Aorta (tissue), 5 donors: Measurements from ENCODE around the gene ELL. TPM values are rescaled to one million over a fixed set of nuclear protein-coding genes. Genes with fewer than 3 reads are reported as not detected.

Source experiments
- ATAC-seq: fragments of 200-7000 bp; cut with Tn5 transposase; one replicate; pipeline ENCODE4 v1.9.1; 2022; ENCODE audit warnings: moderate library complexity; ENCODE audit not compliant: low FRiP score
- DNase-seq, 2 donors: peaks; one replicate each; pipeline ENCODE4 v3.0.0-alpha.2; 2020
- H3K27ac ChIP-seq, 2 donors: one replicate each; pipeline ENCODE4 v1.5.1; 2013; ENCODE audit warnings: low read length in 2 of 2, mild to moderate bottlenecking in 2 of 2, moderate library complexity in 2 of 2, control low read depth in 1 of 2, inconsistent platforms in 1 of 2, low read depth in 1 of 2
- H3K27me3 ChIP-seq, 2 donors: one replicate each; pipeline ENCODE4 v1.6.1; 2013; ENCODE audit warnings: control low read depth in 1 of 2, low read length in 1 of 2, mild to moderate bottlenecking in 1 of 2, moderate library complexity in 1 of 2; ENCODE audit not compliant: insufficient read depth in 2 of 2, control insufficient read depth in 1 of 2
- H3K36me3 ChIP-seq, 2 donors: one replicate each; pipeline ENCODE4 v1.6.1; 2013; ENCODE audit warnings: control low read depth in 1 of 2, low read length in 1 of 2, mild to moderate bottlenecking in 1 of 2; ENCODE audit not compliant: insufficient read depth in 2 of 2, control insufficient read depth in 1 of 2
- H3K4me1 ChIP-seq, 2 donors: one replicate each; pipeline ENCODE4 v1.6.1; 2013; ENCODE audit warnings: low read length in 2 of 2, control low read depth in 1 of 2, mild to moderate bottlenecking in 1 of 2, moderate library complexity in 1 of 2; ENCODE audit not compliant: insufficient read depth in 2 of 2, control insufficient read depth in 1 of 2
- H3K4me3 ChIP-seq, 2 donors: one replicate each; pipeline ENCODE4 v1.5.1; 2013; ENCODE audit warnings: low read length in 2 of 2, control low read depth in 1 of 2, mild to moderate bottlenecking in 1 of 2
- H3K9me3 ChIP-seq: one replicate; pipeline ENCODE4 v1.6.1; 2013; ENCODE audit warnings: mild to moderate bottlenecking, low read length; ENCODE audit not compliant: control insufficient read depth
- WGBS, 2 donors: extraction: QIAGEN DNeasy Blood & Tissue Kit; methylation state at CpG; one replicate each; pipeline ENCODE4 v1.1.7; 2013; 5-methylcytosine and 5-hydroxymethylcytosine counted together
- intact Hi-C, 2 donors: fragments of 100-400 bp; cut with DNase I; formaldehyde crosslinking; loops; one replicate each; pipeline versions ENCODE4 v1.14.2 to v1.15.0; 2022
- polyA plus RNA-seq, 2 donors: library from polyadenylated mRNA; stranded (reverse); fragments of 200-250 nt; gene quantifications; one replicate each; pipeline ENCODE4 v1.2.3, GENCODE V29; 2013
- total RNA-seq, 2 donors: library from RNA; stranded (reverse); fragmentation: NEBNext Ultra II Directional; extraction: Animal tissue kit (Norgen Biotek cat#: 25700); gene quantifications; one replicate each; pipeline ENCODE4 v1.2.1, GENCODE V29; 2021
- donor health status: healthy with polysubstance abuse.
- donor health status: Bipolar disorder and iron deficiency.
- donor health status: DM: no; HTN: no; CAD: no.
- donor health status: DM: no; HTN: no; CAD: no.
- donor health status: DM: yes; HTN: yes; CAD: no.

Gene ELL
- total and polyA plus RNA-seq, 4 donors, result 7.3 to 37.9 (median 21.5) TPM

- no peak overlapping the region for H3K4me3 ChIP-seq
- H3K9me3 ChIP-seq, result no peaks in the 10 kb centered on the region
- WGBS, 2 donors, result 86% methylated on average over 15 of the region's 15 CpGs
- intact Hi-C loops, result no loop called here
- ATAC-seq (no peak), DNase-seq (no peak)
- H3K27ac ChIP-seq, result no peak overlapping the region
- no peaks in the 10 kb centered on the region for H3K36me3 ChIP-seq
- H3K27me3 ChIP-seq, result no peaks in the 10 kb centered on the region
- no peaks in the 10 kb centered on the region for H3K4me1 ChIP-seq
Observed at GRCh38 chr19:18491995-18492953, 29.6 kb downstream of the ELL start.

- Histone ChIP-seq H3K27ac (no peak overlapping the region), H3K9me3 (no peaks in the 10 kb centered on the region), H3K4me3 (no peak overlapping the region), H3K4me1 (no peaks in the 10 kb centered on the region), H3K27me3 (no peaks in the 10 kb centered on the region), H3K36me3 (no peaks in the 10 kb centered on the region)
- intact Hi-C loops, result no loop called here
- 87 to 93% methylated on average over 6 of the region's 6 CpGs for WGBS, 2 donors
- DNase-seq, result no peak
- ATAC-seq, result no peak
Observed at GRCh38 chr19:18490728-18491127, 31.1 kb downstream of the ELL start.

GRCh38 chr19:18489627-18490184, 32.2 kb downstream of the ELL start:
- WGBS, 2 donors, result 87 to 90% methylated on average over 14 of the region's 14 CpGs
- no peaks in the 10 kb centered on the region for H3K4me1 ChIP-seq

GRCh38 chr19:18488838-18489626, 32.8 kb downstream of the ELL start:
- Histone ChIP-seq H3K27ac (no peak overlapping the region), H3K4me3 (no peak overlapping the region), H3K27me3 (no peaks in the 10 kb centered on the region), H3K36me3 (no peaks in the 10 kb centered on the region), H3K4me1 (no peaks in the 10 kb centered on the region), H3K9me3 (no peaks in the 10 kb centered on the region)
- intact Hi-C loops, result no loop called here
- DNase-seq (no peak), ATAC-seq (no peak)
- WGBS, 2 donors, result 50 to 51% methylated on average over 22 of the region's 22 CpGs

More at GRCh38 chr19:18489627-18490184, 32.2 kb downstream of the ELL start:
- H3K9me3 ChIP-seq, result no peaks in the 10 kb centered on the region
- intact Hi-C loops, result no loop called here
- no peak for ATAC-seq
- no peak overlapping the region for H3K4me3 ChIP-seq
- no peaks in the 10 kb centered on the region for H3K27me3 ChIP-seq
- no peaks in the 10 kb centered on the region for H3K36me3 ChIP-seq
- H3K27ac ChIP-seq, result no peak overlapping the region
- DNase-seq, result no peak

- H3K27ac ChIP-seq, result no peak overlapping the region
- intact Hi-C loops, result no loop called here
- ATAC-seq (no peak), DNase-seq (no peak)
- H3K36me3 ChIP-seq, result no peaks in the 10 kb centered on the region
- H3K9me3 ChIP-seq, result no peaks in the 10 kb centered on the region
- H3K4me1 ChIP-seq, result no peaks in the 10 kb centered on the region
- 73 to 80% methylated on average over 5 to 6 of the region's 6 CpGs for WGBS, 2 donors
- H3K27me3 ChIP-seq, result no peaks in the 10 kb centered on the region
- H3K4me3 ChIP-seq, result no peak overlapping the region
Observed at GRCh38 chr19:18488403-18488723, 33.5 kb downstream of the ELL start.

GRCh38 chr19:18487576-18488402, 34.1 kb downstream of the ELL start:
- H3K9me3 ChIP-seq, result no peaks in the 10 kb centered on the region
- intact Hi-C loops, result no loop called here
- H3K4me1 ChIP-seq, result no peaks in the 10 kb centered on the region
- H3K36me3 ChIP-seq, result no peaks in the 10 kb centered on the region
- no peak overlapping the region for H3K27ac ChIP-seq
- ATAC-seq (no peak), DNase-seq (no peak)
- no peak overlapping the region for H3K4me3 ChIP-seq
- H3K27me3 ChIP-seq, result no peaks in the 10 kb centered on the region
- WGBS, 2 donors, result 61 to 62% methylated on average over 17 of the region's 17 CpGs

- H3K4me1 ChIP-seq, result no peaks in the 10 kb centered on the region
- ATAC-seq, result no peak
- no peaks in the 10 kb centered on the region for H3K27me3 ChIP-seq
- no peak overlapping the region for H3K27ac ChIP-seq
- 64 to 69% methylated on average over 8 of the region's 8 CpGs for whole genome bisulfite sequencing, 2 donors
- no peaks in the 10 kb centered on the region for H3K36me3 ChIP-seq
- DNase-seq, result no peak
- H3K9me3 ChIP-seq, result no peaks in the 10 kb centered on the region
- no peak overlapping the region for H3K4me3 ChIP-seq
- intact Hi-C loops, result no loop called here
Observed at GRCh38 chr19:18486746-18487145, 35.1 kb downstream of the ELL start.

GRCh38 chr19:18484992-18485391, 36.9 kb downstream of the ELL start:
- H3K4me3 ChIP-seq, result no peak overlapping the region
- WGBS, 2 donors, result 90 to 92% methylated on average over 5 of the region's 5 CpGs
- intact Hi-C loops, result no loop called here
- no peak overlapping the region for H3K27ac ChIP-seq
- no peaks in the 10 kb centered on the region for H3K27me3 ChIP-seq
- no peak for DNase-seq
- H3K36me3 ChIP-seq, result no peaks in the 10 kb centered on the region
- ATAC-seq, result no peak
- H3K9me3 ChIP-seq, result no peaks in the 10 kb centered on the region
- no peaks in the 10 kb centered on the region for H3K4me1 ChIP-seq
